ENCODE measurements around the gene PTPN3. TPM values are rescaled to one million over a fixed set of nuclear protein-coding genes. Genes with fewer than 3 reads are reported as not detected.

Gene PTPN3
- total and polyA plus RNA-seq, 4 donors: 6.3 to 30.3 (median 23.5) TPM

- TF ChIP-seq ZBTB33 (IDR thresholded peaks at IDR 0.05) (no peak), ATF3 (IDR thresholded peaks at IDR 0.05) (no peak)
Measured at GRCh38 chr9:109424618-109425017, 73.5 kb downstream of the PTPN3 start (continued).

- peaks cover 6 to 47% (median 38%) of the 10 kb centered on the region in 4 donors for H3K36me3 ChIP-seq (ENCODE audit: control insufficient read depth in 4 of 4, insufficient read depth in 3 of 4, low read depth in 1 of 4, low read length in 3 of 4)
- no peaks in the 10 kb centered on the region for H3K27me3 ChIP-seq (ENCODE audit: control insufficient read depth in 4 of 4, insufficient read depth in 4 of 4, low read length in 3 of 4)
- no peaks in the 10 kb centered on the region for H3K4me1 ChIP-seq (ENCODE audit: control insufficient read depth in 4 of 4, insufficient read depth in 4 of 4, low read length in 3 of 4)
- no peaks in the 10 kb centered on the region for H3K9me3 ChIP-seq (ENCODE audit: control insufficient read depth in 4 of 4, low read length in 3 of 4)
- no peak overlapping the region for H3K9ac ChIP-seq (ENCODE audit: low read depth in 1 of 2, low read length in 2 of 2)
- 88% methylated on average over 1 of the region's 1 CpG for WGBS
- no peak for DNase-seq (ENCODE audit: low spot score)
- TF ChIP-seq REST (IDR thresholded peaks at IDR 0.05) (no peak), YY1 (IDR thresholded peaks at IDR 0.05) (no peak), EGR1 (IDR thresholded peaks at IDR 0.05; ENCODE audit: low read depth in 2 of 2) (no peak), GABPA (IDR thresholded peaks at IDR 0.05 in 1 of 2, conservative IDR thresholded peaks at IDR 0.05 in 1 of 2) (no peak), JUND (IDR thresholded peaks at IDR 0.05) (no peak)
- H3K4me3 ChIP-seq (ENCODE audit: low read depth in 1 of 3, low read length in 3 of 3): no peak overlapping the region
- no peak overlapping the region for H3K27ac ChIP-seq (ENCODE audit: low read depth in 1 of 2, low read length in 2 of 2)
Measured at GRCh38 chr9:109423877-109424276, 74.2 kb downstream of the PTPN3 start.

GRCh38 chr9:109422641-109423040 lies 75.5 kb downstream of the PTPN3 start:
- Histone ChIP-seq H3K27me3 (ENCODE audit: control insufficient read depth in 4 of 4, insufficient read depth in 4 of 4, low read length in 3 of 4) (no peaks in the 10 kb centered on the region), H3K27ac (ENCODE audit: low read depth in 1 of 2, low read length in 2 of 2) (no peak overlapping the region), H3K36me3 (ENCODE audit: control insufficient read depth in 4 of 4, insufficient read depth in 3 of 4, low read depth in 1 of 4, low read length in 3 of 4) (peaks cover 6 to 50% (median 44%) of the 10 kb centered on the region in 4 donors), H3K4me1 (ENCODE audit: control insufficient read depth in 4 of 4, insufficient read depth in 4 of 4, low read length in 3 of 4) (no peaks in the 10 kb centered on the region), H3K9ac (ENCODE audit: low read depth in 1 of 2, low read length in 2 of 2) (no peak overlapping the region), H3K9me3 (ENCODE audit: control insufficient read depth in 4 of 4, low read length in 3 of 4) (no peaks in the 10 kb centered on the region), H3K4me3 (ENCODE audit: low read depth in 1 of 3, low read length in 3 of 3) (no peak overlapping the region)
- 68% methylated on average over 7 of the region's 7 CpGs for WGBS
- no peak for DNase-seq (ENCODE audit: low spot score)
- TF ChIP-seq ZBTB33 (IDR thresholded peaks at IDR 0.05): no peak
